Panc1 (cell line): Measurements from ENCODE around the gene UBE2M. TPM values are rescaled to one million over a fixed set of nuclear protein-coding genes. Genes with fewer than 3 reads are reported as not detected.
A peak's percentile ranks its signal among the peaks of the same experiment; 100 is the strongest.

Source experiments
- ATAC-seq: fragments of 200-7000 bp; cut with Tn5 transposase; 2 replicates; pipeline ENCODE4 v1.9.1; 2020; ENCODE audit warnings: mild to moderate bottlenecking, moderate library complexity
- BruUV-seq: library from RNA; stranded (reverse); fragments of 400-500 nt; replicated peaks from 2 replicates; lab custom pipeline; 2021; lab: Mats Ljungman, UMichigan
- CTCF ChIA-PET: fragments of 300-600 bp; sonication (Branson Sonifier 250); formaldehyde crosslinking; loops from one replicate; lab custom pipeline; 2022; ENCODE audit warnings: antibody characterized with exemption; lab: Charles Lee
- POLR2A ChIA-PET: fragments of 300-600 bp; sonication (Branson Sonifier 250); formaldehyde crosslinking; loops from one replicate; lab custom pipeline; 2022; ENCODE audit warnings: antibody characterized with exemption; lab: Charles Lee
- DNase-seq: peaks from one replicate; pipeline ENCODE4 v3.0.0-alpha.2; 2010; ENCODE audit warnings: low read depth, low spot score
- H3K27ac ChIP-seq: 2 replicates; pipeline ENCODE4 v1.5.1; 2011; ENCODE audit warnings: mild to moderate bottlenecking, low read length, inconsistent platforms
- H3K27me3 ChIP-seq: fragments of 200-500 bp; sonication (Bioruptor generic); 2 replicates; pipeline ENCODE4 v1.6.0; 2014; ENCODE audit warnings: low read length, inconsistent platforms; ENCODE audit not compliant: control insufficient read depth, insufficient read depth
- H3K36me3 ChIP-seq: fragments of 200-500 bp; sonication (Bioruptor generic); 2 replicates; pipeline ENCODE4 v1.5.1; 2014; ENCODE audit warnings: inconsistent platforms, mild to moderate bottlenecking, low read length, moderate library complexity; ENCODE audit not compliant: control insufficient read depth, insufficient read depth
- H3K4me1 ChIP-seq: 2 replicates; pipeline ENCODE4 v1.5.1; 2011; ENCODE audit warnings: inconsistent platforms, mild to moderate bottlenecking, low read length, moderate library complexity; ENCODE audit not compliant: control insufficient read depth, insufficient read depth
- H3K4me3 ChIP-seq, 2 experiments: 2 replicates each; pipeline ENCODE4 v1.5.1; 2011 to 2012; ENCODE audit warnings: low read depth in 2 of 2, low read length in 2 of 2, mild to moderate bottlenecking in 2 of 2, inconsistent platforms in 1 of 2, moderate library complexity in 1 of 2
- H3K9me3 ChIP-seq: fragments of 200-500 bp; sonication (Bioruptor generic); 2 replicates; pipeline ENCODE4 v1.5.1; 2014; ENCODE audit warnings: low read depth, mild to moderate bottlenecking, inconsistent platforms, low read length, moderate library complexity; ENCODE audit not compliant: control insufficient read depth, insufficient read depth
- CTCF ChIP-seq: fragments of 450-650 bp; IDR thresholded peaks from 2 replicates; pipeline ENCODE4 v1.5.1; 2017; ENCODE audit warnings: mild to moderate bottlenecking
- POLR2AphosphoS5 ChIP-seq: IDR thresholded peaks from 2 replicates; pipeline ENCODE4 v1.6.1; 2012; ENCODE audit warnings: mild to moderate bottlenecking, low read depth, low read length, moderate library complexity
- REST ChIP-seq, 2 experiments: IDR thresholded peaks; 2 replicates each; pipeline ENCODE4 v1.6.1; 2011 to 2012; ENCODE audit warnings: low read depth in 2 of 2, control low read depth in 1 of 2, low read length in 1 of 2, mild to moderate bottlenecking in 1 of 2, moderate library complexity in 1 of 2; ENCODE audit not compliant: insufficient read depth in 1 of 2
- SIN3A ChIP-seq: IDR thresholded peaks from 2 replicates; pipeline ENCODE4 v1.6.1; 2012; ENCODE audit warnings: low read depth, mild to moderate bottlenecking, low read length, moderate library complexity, borderline replicate concordance; ENCODE audit not compliant: insufficient read depth
- TCF7L2 ChIP-seq: IDR thresholded peaks from 2 replicates; pipeline ENCODE4 v1.6.1; 2011; ENCODE audit warnings: mild to moderate bottlenecking, low read depth, low read length, inconsistent platforms
- in situ Hi-C: cut with HindIII; loops from 2 replicates; pipeline ENCODE4 v1.10.0; 2016; ENCODE audit warnings: low sequenced_read_pairs, low pct_unique_long_range_greater_than_20kb
- intact Hi-C: fragments of 100-400 bp; cut with micrococcal nuclease; formaldehyde crosslinking; loops from one replicate; pipeline ENCODE4 v1.10.0; 2022; ENCODE audit not compliant: unreplicated experiment
- total RNA-seq: library from RNA; stranded (reverse); gene quantifications from one replicate; pipeline ENCODE4 v1.2.1, GENCODE V29; 2021; ENCODE audit not compliant: unreplicated experiment

The UBE2M gene
- total RNA-seq, 1 experiment from 2014 or later = 189 TPM

GRCh38 chr19:58521651-58522050, 36.8 kb downstream of the UBE2M start:
- CTCF ChIA-PET = interaction anchor here (0.6 to 3.0 kb wide), 2 partner anchors 22 to 58 kb away, joined by 5 to 11 read pairs; partner anchors contain the start of gene TRIM28
- no peaks in the 10 kb centered on the region; the same call in 1 of the 2 replicates for H3K36me3 ChIP-seq
- H3K4me1 ChIP-seq = peaks cover 20% of the 10 kb centered on the region
- BruUV-seq = no TSS peak
- TF ChIP-seq POLR2AphosphoS5 (no peak), REST (IDR thresholded peaks at IDR 0.05; ENCODE audit: insufficient read depth in 1 of 2, low read depth in 2 of 2, low read length in 1 of 2) (no peak), CTCF (no peak), SIN3A (no peak), TCF7L2 (no peak)
- DNase-seq (no peak), ATAC-seq (no peak)
- peak overlapping the region in 1 of 2 experiments; percentile 38; a peak in 2 of 4 replicates for H3K4me3 ChIP-seq
- no peaks in the 10 kb centered on the region for H3K9me3 ChIP-seq
- intact Hi-C loops = no loop called here
- H3K27me3 ChIP-seq = no peaks in the 10 kb centered on the region
- H3K27ac ChIP-seq = peak overlapping the region; percentile 75
- POLR2A ChIA-PET = interaction anchor here (0.6 to 0.8 kb wide), 4 partner anchors 33 to 54 kb away, joined by 3 to 9 read pairs (median 8); partner anchors contain the start of genes CHMP2A and UBE2M
- in situ Hi-C loops = no loop called here

- ChIA-PET CTCF (interaction anchor here (1.0 to 3.0 kb wide), 5 partner anchors 24 to 173 kb away, joined by 3 to 11 read pairs (median 8); partner anchors contain the start of genes CHMP2A and TRIM28), POLR2A (interaction anchor here (0.5 to 1.6 kb wide), 6 partner anchors 8 to 1200 kb away, joined by 3 to 10 read pairs (median 6); partner anchors contain the start of genes CHMP2A, TRIM28 and ZNF543)
- ATAC-seq (no peak), DNase-seq (no peak)
- Histone ChIP-seq H3K4me1 (peaks cover 28% of the 10 kb centered on the region), H3K27ac (peak overlapping the region; percentile 99), H3K9me3 (no peaks in the 10 kb centered on the region), H3K27me3 (no peaks in the 10 kb centered on the region), H3K36me3 (no peaks in the 10 kb centered on the region; the same call in 1 of the 2 replicates), H3K4me3 (peak overlapping the region; percentile 72 to 98)
- in situ Hi-C loops = no loop called here
- intact Hi-C loops = no loop called here
- BruUV-seq = no TSS peak
- TF ChIP-seq TCF7L2 (no peak), CTCF (no peak), REST (IDR thresholded peaks at IDR 0.05; ENCODE audit: insufficient read depth in 1 of 2, low read depth in 2 of 2, low read length in 1 of 2) (no peak), SIN3A (no peak), POLR2AphosphoS5 (no peak)
These were observed 38.2 kb downstream of the UBE2M start for GRCh38 chr19:58520257-58520599.
